Neural cell (in vitro differentiated cells): ENCODE data around the gene PIP4K2A. TPM values are rescaled to one million over a fixed set of nuclear protein-coding genes. Genes with fewer than 3 reads are reported as not detected.

Experiments used
- H2AFZ ChIP-seq: fragments of 200-600, 300-800 bp; sonication (generic), shearing (Covaris generic); 2 replicates; pipeline ENCODE4 v1.6.0; 2014; ENCODE audit warnings: low read depth, mild to moderate bottlenecking, antibody characterized with exemption, low read length, moderate library complexity
- H3F3A ChIP-seq: fragments of 200-600 bp; shearing (Covaris generic); 2 replicates; pipeline ENCODE4 v1.6.1; 2016; ENCODE audit warnings: mild to moderate bottlenecking, moderate library complexity, mixed read lengths, antibody characterized with exemption, low read length; ENCODE audit not compliant: insufficient read depth, poor library complexity, severe bottlenecking
- H3K27ac ChIP-seq: fragments of 200-600, 300-800 bp; sonication (generic), shearing (Covaris generic); 2 replicates; pipeline ENCODE4 v1.5.1; 2014; ENCODE audit warnings: mild to moderate bottlenecking, low read length, moderate library complexity
- H3K27me3 ChIP-seq: fragments of 300-800, 200-600 bp; sonication (generic), shearing (Covaris generic); 2 replicates; pipeline ENCODE4 v1.6.0; 2014; ENCODE audit warnings: mild to moderate bottlenecking, low read depth, low read length, moderate library complexity; ENCODE audit not compliant: insufficient read depth
- H3K36me3 ChIP-seq: fragments of 300-800, 200-600 bp; sonication (generic), shearing (Covaris generic); 2 replicates; pipeline ENCODE4 v1.5.1; 2014; ENCODE audit warnings: mild to moderate bottlenecking, antibody characterized with exemption, low read length, moderate library complexity; ENCODE audit not compliant: insufficient read depth
- H3K4me2 ChIP-seq: fragments of 300-800, 200-600 bp; sonication (generic), shearing (Covaris generic); 2 replicates; pipeline ENCODE4 v1.6.0; 2014; ENCODE audit warnings: mild to moderate bottlenecking, low read length
- H3K4me3 ChIP-seq: fragments of 300-800, 200-600 bp; sonication (generic), shearing (Covaris generic); 2 replicates; pipeline ENCODE4 v1.5.1; 2014; ENCODE audit warnings: mild to moderate bottlenecking, low read length, moderate library complexity
- H3K79me2 ChIP-seq: fragments of 200-600 bp; shearing (Covaris generic); replicated peaks from 2 replicates; pipeline ENCODE4 v1.6.0; 2014; ENCODE audit warnings: mild to moderate bottlenecking, low read length, moderate library complexity; ENCODE audit not compliant: insufficient read depth
- H3K9ac ChIP-seq: fragments of 300-800, 200-600 bp; sonication (generic), shearing (Covaris generic); 2 replicates; pipeline ENCODE4 v1.6.1; 2016; ENCODE audit warnings: mild to moderate bottlenecking, low read length, mixed read lengths
- H3K9me2 ChIP-seq: fragments of 200-600 bp; shearing (Covaris generic); 2 replicates; pipeline ENCODE4 v1.6.1; 2016; ENCODE audit warnings: mild to moderate bottlenecking, low read length, mixed read lengths; ENCODE audit not compliant: insufficient read depth
- H3K9me3 ChIP-seq: fragments of 200-600, 300-800 bp; sonication (generic), shearing (Covaris generic); 2 replicates; pipeline ENCODE4 v1.6.1; 2016; ENCODE audit warnings: mild to moderate bottlenecking, mixed run types, low read length, moderate library complexity, mixed read lengths
- H4K20me1 ChIP-seq: fragments of 200-600 bp; shearing (Covaris generic); 2 replicates; pipeline ENCODE4 v1.6.1; 2016; ENCODE audit warnings: mild to moderate bottlenecking, mixed run types; ENCODE audit not compliant: insufficient read depth
- CTCF ChIP-seq: fragments of 450-650 bp; IDR thresholded peaks from 2 replicates; pipeline ENCODE4 v1.5.1; 2014; ENCODE audit warnings: antibody characterized with exemption, mild to moderate bottlenecking, moderate library complexity; ENCODE audit not compliant: poor library complexity, severe bottlenecking
- EP300 ChIP-seq: fragments of 450-650 bp; conservative IDR thresholded peaks from 2 replicates; pipeline ENCODE4 v1.6.1; 2014; ENCODE audit warnings: antibody characterized with exemption, mild to moderate bottlenecking, moderate library complexity; ENCODE audit not compliant: poor library complexity, severe bottlenecking
- EZH2 ChIP-seq: fragments of 200-600, 300-800 bp; shearing (Covaris generic), sonication (generic); IDR thresholded peaks from 2 replicates; pipeline ENCODE4 v1.6.1; 2014; ENCODE audit warnings: antibody characterized with exemption, low read length, borderline replicate concordance, mild to moderate bottlenecking; ENCODE audit not compliant: insufficient read depth, poor library complexity, severe bottlenecking
- MXI1 ChIP-seq: fragments of 450-650 bp; conservative IDR thresholded peaks from 2 replicates; pipeline ENCODE4 v1.6.1; 2014; ENCODE audit warnings: antibody characterized with exemption, mild to moderate bottlenecking; ENCODE audit not compliant: poor library complexity, severe bottlenecking
- POLR2AphosphoS5 ChIP-seq: IDR thresholded peaks from 2 replicates; pipeline ENCODE4 v1.6.1; 2012
- RAD21 ChIP-seq: fragments of 450-650 bp; conservative IDR thresholded peaks from 2 replicates; pipeline ENCODE4 v1.6.1; 2014; ENCODE audit warnings: antibody characterized with exemption, mild to moderate bottlenecking, moderate library complexity
- REST ChIP-seq: IDR thresholded peaks from 2 replicates; pipeline ENCODE4 v1.6.1; 2012; ENCODE audit warnings: borderline replicate concordance
- SMC3 ChIP-seq: fragments of 450-650 bp; conservative IDR thresholded peaks from 2 replicates; pipeline ENCODE4 v1.6.1; 2014; ENCODE audit warnings: antibody characterized with exemption, mild to moderate bottlenecking, moderate library complexity; ENCODE audit not compliant: poor library complexity
- TAF1 ChIP-seq: IDR thresholded peaks from 2 replicates; pipeline ENCODE4 v1.6.1; 2012; ENCODE audit warnings: low read depth
- polyA plus RNA-seq: library from polyadenylated mRNA; depleted of rRNA; stranded (reverse); fragments of >200 nt; gene quantifications from 2 replicates; pipeline ENCODE4 v1.2.3, GENCODE V29; 2014

The PIP4K2A gene
- polyA plus RNA-seq, 1 donor from 2014 or later: 12.6 TPM

- TF ChIP-seq POLR2AphosphoS5 (no peak), TAF1 (no peak), CTCF (no peak), EZH2 (no peak), SMC3 (no peak), RAD21 (no peak), EP300 (no peak), REST (no peak), MXI1 (no peak)
- no peak overlapping the region for H2AFZ ChIP-seq
- no peaks in the 10 kb centered on the region for H3K27me3 ChIP-seq
- no peaks in the 10 kb centered on the region for H3K79me2 ChIP-seq
- H3F3A ChIP-seq: no peaks in the 10 kb centered on the region
- no peaks in the 10 kb centered on the region for H3K9me2 ChIP-seq
- no peak overlapping the region for H3K27ac ChIP-seq
- no peak overlapping the region for H3K4me3 ChIP-seq
- H3K9ac ChIP-seq: no peak overlapping the region
- H3K4me2 ChIP-seq: no peak overlapping the region
- H3K9me3 ChIP-seq: no peaks in the 10 kb centered on the region
- H3K36me3 ChIP-seq: no peaks in the 10 kb centered on the region
- no peaks in the 10 kb centered on the region for H4K20me1 ChIP-seq
Measured at GRCh38 chr10:22553452-22553995, 160.9 kb downstream of the PIP4K2A start.

- Histone ChIP-seq H3K27me3 (no peaks in the 10 kb centered on the region), H3K9me3 (no peaks in the 10 kb centered on the region), H3K9me2 (no peaks in the 10 kb centered on the region), H4K20me1 (no peaks in the 10 kb centered on the region), H2AFZ (no peak overlapping the region), H3K36me3 (no peaks in the 10 kb centered on the region), H3K4me3 (no peak overlapping the region), H3K4me2 (no peak overlapping the region), H3K27ac (no peak overlapping the region), H3K9ac (no peak overlapping the region), H3F3A (no peaks in the 10 kb centered on the region), H3K79me2 (no peaks in the 10 kb centered on the region)
- TF ChIP-seq EP300 (peak; percentile 59), CTCF (no peak), POLR2AphosphoS5 (peak; percentile 89), MXI1 (no peak), RAD21 (no peak), EZH2 (no peak), SMC3 (no peak), TAF1 (no peak)
Measured at GRCh38 chr10:22552888-22553378, 161.4 kb downstream of the PIP4K2A start.
